ENCODE measurements around the gene ST6GALNAC5. TPM values are rescaled to one million over a fixed set of nuclear protein-coding genes. Genes with fewer than 3 reads are reported as not detected.

The ST6GALNAC5 gene
- total RNA-seq, 1 donor from 2014 or later, result not detected

DNA sequence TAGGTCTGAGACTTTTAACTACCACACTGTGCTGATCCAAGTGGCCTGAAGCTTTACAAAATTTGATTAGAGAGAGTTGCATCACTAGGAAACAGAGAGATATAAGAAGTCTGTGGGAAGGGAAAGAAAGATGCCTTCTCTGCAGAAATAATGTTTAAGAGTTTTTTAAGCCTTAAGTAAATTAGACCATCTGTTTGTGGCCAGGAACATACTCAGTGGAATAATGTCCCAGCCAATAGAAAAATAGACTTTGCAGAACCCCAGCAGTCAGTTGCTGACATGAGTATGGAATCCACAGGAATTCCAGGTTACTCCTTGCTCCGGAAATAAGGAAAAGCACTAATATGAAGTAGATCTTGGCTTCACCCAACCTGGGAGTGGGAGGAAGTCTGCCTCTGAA lies 144.8 kb downstream of the ST6GALNAC5 start:
- no peaks in the 10 kb centered on the region for H3K36me3 Mint-ChIP-seq (ENCODE audit: low read depth)
- H3K4me3 Mint-ChIP-seq (ENCODE audit: low read depth), result no peak overlapping the region
- H3K9me3 Mint-ChIP-seq, result no peaks in the 10 kb centered on the region
- no peaks in the 10 kb centered on the region for H3K4me1 Mint-ChIP-seq (ENCODE audit: low read depth)
- no peak overlapping the region for H3K27ac Mint-ChIP-seq
- no peaks in the 10 kb centered on the region for H3K27me3 Mint-ChIP-seq (ENCODE audit: low read depth)
- DNase-seq (ENCODE audit: low spot score), result no peak
- intact Hi-C loops (cut with micrococcal nuclease), result no loop called here

- no peaks in the 10 kb centered on the region for H3K27me3 Mint-ChIP-seq (ENCODE audit: low read depth)
- H3K9me3 Mint-ChIP-seq, result no peaks in the 10 kb centered on the region
- no peak overlapping the region for H3K27ac Mint-ChIP-seq
- H3K36me3 Mint-ChIP-seq (ENCODE audit: low read depth), result no peaks in the 10 kb centered on the region
- H3K4me1 Mint-ChIP-seq (ENCODE audit: low read depth), result no peaks in the 10 kb centered on the region
- no peak overlapping the region for H3K4me3 Mint-ChIP-seq (ENCODE audit: low read depth)
- intact Hi-C loops (cut with micrococcal nuclease), result no loop called here
- DNase-seq (ENCODE audit: low spot score), result no peak
Observed at GRCh38 chr1:77014073-77014788, 147.0 kb downstream of the ST6GALNAC5 start.

- Mint-ChIP-seq H3K4me3 (ENCODE audit: low read depth) (no peak overlapping the region), H3K36me3 (ENCODE audit: low read depth) (no peaks in the 10 kb centered on the region), H3K27me3 (ENCODE audit: low read depth) (no peaks in the 10 kb centered on the region), H3K9me3 (no peaks in the 10 kb centered on the region), H3K27ac (no peak overlapping the region), H3K4me1 (ENCODE audit: low read depth) (no peaks in the 10 kb centered on the region)
- DNase-seq (ENCODE audit: low spot score), result no peak
- intact Hi-C loops (cut with micrococcal nuclease), result no loop called here
Observed at GRCh38 chr1:77015748-77016341, 148.6 kb downstream of the ST6GALNAC5 start.

GRCh38 chr1:77016386-77016985 lies 149.2 kb downstream of the ST6GALNAC5 start:
- H3K9me3 Mint-ChIP-seq, result no peaks in the 10 kb centered on the region
- DNase-seq (ENCODE audit: low spot score), result no peak
- H3K36me3 Mint-ChIP-seq (ENCODE audit: low read depth), result no peaks in the 10 kb centered on the region
- intact Hi-C loops (cut with micrococcal nuclease), result no loop called here
- H3K27ac Mint-ChIP-seq, result no peak overlapping the region
- no peaks in the 10 kb centered on the region for H3K27me3 Mint-ChIP-seq (ENCODE audit: low read depth)
- no peaks in the 10 kb centered on the region for H3K4me1 Mint-ChIP-seq (ENCODE audit: low read depth)
- no peak overlapping the region for H3K4me3 Mint-ChIP-seq (ENCODE audit: low read depth)

DNA sequence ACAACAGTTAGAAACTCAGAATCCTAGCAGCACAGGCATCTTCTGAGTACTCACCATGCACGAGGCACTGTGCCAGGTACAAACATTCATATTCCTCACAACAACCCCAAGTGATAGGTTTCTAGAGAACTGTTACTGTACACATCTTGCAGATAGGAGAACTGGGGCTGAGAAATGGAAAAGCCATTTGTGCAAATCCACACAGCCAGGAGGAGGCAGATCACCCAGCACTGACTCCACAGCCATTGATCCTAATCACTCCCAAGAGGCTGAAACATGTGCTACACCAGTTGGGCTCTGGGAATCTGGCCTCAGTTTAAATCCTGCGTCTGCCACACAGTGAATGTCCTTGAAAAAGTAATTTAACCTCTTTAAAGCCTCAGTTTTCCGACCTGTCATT lies 151.0 kb downstream of the ST6GALNAC5 start:
- Mint-ChIP-seq H3K4me1 (ENCODE audit: low read depth) (no peaks in the 10 kb centered on the region), H3K4me3 (ENCODE audit: low read depth) (no peak overlapping the region)

DNA sequence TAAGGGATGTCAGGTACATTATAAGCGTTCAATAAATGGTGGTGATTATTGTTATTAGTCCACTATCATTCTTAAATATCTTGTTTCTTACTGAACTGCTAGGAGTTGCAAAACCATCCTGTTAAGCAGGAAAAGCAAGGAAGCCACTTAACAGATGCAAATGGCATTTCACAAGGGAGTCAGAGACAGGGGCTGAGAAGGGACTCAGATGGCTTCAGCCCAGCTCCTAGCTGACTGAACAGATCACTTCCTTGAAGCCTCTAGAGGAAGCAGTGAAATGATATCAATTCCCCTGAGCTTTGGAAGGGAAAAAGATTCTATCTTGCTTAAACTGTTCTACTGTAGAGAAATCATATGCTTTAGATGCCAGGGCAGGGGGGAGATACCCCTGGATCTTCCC lies 151.5 kb downstream of the ST6GALNAC5 start:
- Mint-ChIP-seq H3K4me3 (ENCODE audit: low read depth) (no peak overlapping the region), H3K9me3 (no peaks in the 10 kb centered on the region), H3K27me3 (ENCODE audit: low read depth) (no peaks in the 10 kb centered on the region), H3K27ac (no peak overlapping the region), H3K36me3 (ENCODE audit: low read depth) (no peaks in the 10 kb centered on the region), H3K4me1 (ENCODE audit: low read depth) (no peaks in the 10 kb centered on the region)
- intact Hi-C loops (cut with micrococcal nuclease), result no loop called here
- DNase-seq (ENCODE audit: low spot score), result no peak

More for the DNA sequence above, 151.0 kb downstream of the ST6GALNAC5 start:
- no peaks in the 10 kb centered on the region for H3K27me3 Mint-ChIP-seq (ENCODE audit: low read depth)
- H3K27ac Mint-ChIP-seq, result no peak overlapping the region
- DNase-seq (ENCODE audit: low spot score), result no peak
- no peaks in the 10 kb centered on the region for H3K9me3 Mint-ChIP-seq
- intact Hi-C loops (cut with micrococcal nuclease), result no loop called here
- no peaks in the 10 kb centered on the region for H3K36me3 Mint-ChIP-seq (ENCODE audit: low read depth)

DNA sequence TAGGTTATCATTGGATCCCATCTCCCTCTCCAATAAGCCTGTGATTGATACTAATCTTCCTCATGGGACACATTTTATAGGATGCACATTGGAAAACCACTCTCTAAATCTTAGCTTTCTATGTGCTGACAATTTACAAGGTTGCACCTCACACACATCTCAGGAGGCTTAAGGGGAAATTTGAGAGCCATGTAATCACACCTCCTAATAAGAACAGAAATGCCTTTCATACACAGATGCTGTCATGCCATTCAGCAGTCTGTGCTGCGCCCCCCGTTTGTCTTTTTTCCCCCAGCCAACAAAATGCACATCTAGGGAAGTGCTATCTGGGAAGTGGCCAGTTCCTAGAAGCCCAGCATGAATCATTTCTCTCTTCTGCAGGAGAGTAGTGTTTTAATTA lies 154.5 kb downstream of the ST6GALNAC5 start:
- no peaks in the 10 kb centered on the region for H3K27me3 Mint-ChIP-seq (ENCODE audit: low read depth)
- intact Hi-C loops (cut with micrococcal nuclease), result no loop called here
- no peaks in the 10 kb centered on the region for H3K36me3 Mint-ChIP-seq (ENCODE audit: low read depth)
- no peak for DNase-seq (ENCODE audit: low spot score)
- H3K4me3 Mint-ChIP-seq (ENCODE audit: low read depth), result no peak overlapping the region
- H3K27ac Mint-ChIP-seq, result no peak overlapping the region
- H3K9me3 Mint-ChIP-seq, result no peaks in the 10 kb centered on the region
- H3K4me1 Mint-ChIP-seq (ENCODE audit: low read depth), result no peaks in the 10 kb centered on the region

- intact Hi-C loops (cut with micrococcal nuclease), result no loop called here
- Mint-ChIP-seq H3K4me3 (ENCODE audit: low read depth) (no peak overlapping the region), H3K27ac (no peak overlapping the region), H3K36me3 (ENCODE audit: low read depth) (no peaks in the 10 kb centered on the region), H3K9me3 (no peaks in the 10 kb centered on the region), H3K27me3 (ENCODE audit: low read depth) (no peaks in the 10 kb centered on the region), H3K4me1 (ENCODE audit: low read depth) (no peaks in the 10 kb centered on the region)
- no peak for DNase-seq (ENCODE audit: low spot score)
Observed at GRCh38 chr1:77024500-77024899, 157.2 kb downstream of the ST6GALNAC5 start.

GRCh38 chr1:77025599-77025998 lies 158.3 kb downstream of the ST6GALNAC5 start:
- no peak overlapping the region for H3K27ac Mint-ChIP-seq
- no peaks in the 10 kb centered on the region for H3K36me3 Mint-ChIP-seq (ENCODE audit: low read depth)
- no peak for DNase-seq (ENCODE audit: low spot score)
- H3K4me1 Mint-ChIP-seq (ENCODE audit: low read depth), result no peaks in the 10 kb centered on the region
- no peaks in the 10 kb centered on the region for H3K9me3 Mint-ChIP-seq
- no peak overlapping the region for H3K4me3 Mint-ChIP-seq (ENCODE audit: low read depth)
- no peaks in the 10 kb centered on the region for H3K27me3 Mint-ChIP-seq (ENCODE audit: low read depth)
- intact Hi-C loops (cut with micrococcal nuclease), result no loop called here

- no peak overlapping the region for H3K4me3 Mint-ChIP-seq (ENCODE audit: low read depth)
- H3K36me3 Mint-ChIP-seq (ENCODE audit: low read depth), result no peaks in the 10 kb centered on the region
- H3K27me3 Mint-ChIP-seq (ENCODE audit: low read depth), result no peaks in the 10 kb centered on the region
- H3K27ac Mint-ChIP-seq, result no peak overlapping the region
- no peaks in the 10 kb centered on the region for H3K4me1 Mint-ChIP-seq (ENCODE audit: low read depth)
- DNase-seq (ENCODE audit: low spot score), result no peak
- H3K9me3 Mint-ChIP-seq, result no peaks in the 10 kb centered on the region
- intact Hi-C loops (cut with micrococcal nuclease), result no loop called here
Observed at GRCh38 chr1:77026135-77026534, 158.9 kb downstream of the ST6GALNAC5 start.

DNA sequence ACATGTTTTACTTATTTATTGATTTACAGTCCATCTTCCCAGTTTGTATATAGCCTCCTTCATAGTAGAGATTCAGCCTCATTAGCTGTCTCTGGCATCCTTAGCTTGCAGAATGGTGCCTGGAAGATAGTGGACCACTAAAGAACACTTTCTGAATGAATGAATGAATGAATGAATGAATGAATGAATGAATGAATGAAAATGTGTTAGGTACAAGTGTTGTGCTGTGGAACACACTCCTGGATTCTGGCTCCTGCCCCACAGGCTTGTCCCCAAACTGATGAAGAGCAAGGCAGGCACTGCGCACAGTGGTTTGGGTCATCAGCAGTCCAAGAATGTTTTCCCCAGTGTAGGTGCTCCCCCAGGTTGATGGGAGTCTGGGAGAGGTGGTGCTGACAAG lies 159.4 kb downstream of the ST6GALNAC5 start:
- Mint-ChIP-seq H3K27ac (no peak overlapping the region), H3K9me3 (no peaks in the 10 kb centered on the region), H3K36me3 (ENCODE audit: low read depth) (no peaks in the 10 kb centered on the region), H3K27me3 (ENCODE audit: low read depth) (no peaks in the 10 kb centered on the region), H3K4me1 (ENCODE audit: low read depth) (no peaks in the 10 kb centered on the region), H3K4me3 (ENCODE audit: low read depth) (no peak overlapping the region)
- no peak for DNase-seq (ENCODE audit: low spot score)
- intact Hi-C loops (cut with micrococcal nuclease), result no loop called here

- Mint-ChIP-seq H3K27ac (no peak overlapping the region), H3K27me3 (ENCODE audit: low read depth) (no peaks in the 10 kb centered on the region), H3K4me1 (ENCODE audit: low read depth) (no peaks in the 10 kb centered on the region), H3K4me3 (ENCODE audit: low read depth) (no peak overlapping the region), H3K36me3 (ENCODE audit: low read depth) (no peaks in the 10 kb centered on the region), H3K9me3 (no peaks in the 10 kb centered on the region)
- no peak for DNase-seq (ENCODE audit: low spot score)
- intact Hi-C loops (cut with micrococcal nuclease), result no loop called here
Observed at GRCh38 chr1:77027847-77028246, 160.6 kb downstream of the ST6GALNAC5 start.

- DNase-seq (ENCODE audit: low spot score), result no peak
- Mint-ChIP-seq H3K27me3 (ENCODE audit: low read depth) (no peaks in the 10 kb centered on the region), H3K9me3 (no peaks in the 10 kb centered on the region), H3K4me3 (ENCODE audit: low read depth) (no peak overlapping the region), H3K4me1 (ENCODE audit: low read depth) (no peaks in the 10 kb centered on the region), H3K27ac (no peak overlapping the region), H3K36me3 (ENCODE audit: low read depth) (no peaks in the 10 kb centered on the region)
- intact Hi-C loops (cut with micrococcal nuclease), result no loop called here
Observed at GRCh38 chr1:77030401-77031105, 163.3 kb downstream of the ST6GALNAC5 start.

All from activated T-helper 2 cell treated with anti-CD3 and anti-CD28 coated beads, Interferon-gamma antibody, Interleukin-2, Interleukin-4, amounts not matched to agents 10 μg/mL and 5 μg/mL and 100 μg/mL, durations not matched to agents 14 hours and 24 hours and 36 hours (primary cell).